Fibroblast of skin of left quadriceps (primary cell): ENCODE results near the gene TEKT4.
"Not testable (repeated sequence)": the region's sequence is repeated elsewhere in the genome, so short reads cannot be mapped to it uniquely, and the experiment has no call there.

Experiments used
- DNase-seq, 2 experiments: peaks; one replicate each; pipeline ENCODE4 v3.0.0-alpha.2; 2013; ENCODE audit warnings: low read depth in 2 of 2

TEKT4 gene, protein sequence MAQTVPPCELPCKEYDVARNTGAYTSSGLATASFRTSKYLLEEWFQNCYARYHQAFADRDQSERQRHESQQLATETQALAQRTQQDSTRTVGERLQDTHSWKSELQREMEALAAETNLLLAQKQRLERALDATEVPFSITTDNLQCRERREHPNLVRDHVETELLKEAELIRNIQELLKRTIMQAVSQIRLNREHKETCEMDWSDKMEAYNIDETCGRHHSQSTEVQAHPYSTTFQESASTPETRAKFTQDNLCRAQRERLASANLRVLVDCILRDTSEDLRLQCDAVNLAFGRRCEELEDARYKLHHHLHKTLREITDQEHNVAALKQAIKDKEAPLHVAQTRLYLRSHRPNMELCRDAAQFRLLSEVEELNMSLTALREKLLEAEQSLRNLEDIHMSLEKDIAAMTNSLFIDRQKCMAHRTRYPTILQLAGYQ

DNA sequence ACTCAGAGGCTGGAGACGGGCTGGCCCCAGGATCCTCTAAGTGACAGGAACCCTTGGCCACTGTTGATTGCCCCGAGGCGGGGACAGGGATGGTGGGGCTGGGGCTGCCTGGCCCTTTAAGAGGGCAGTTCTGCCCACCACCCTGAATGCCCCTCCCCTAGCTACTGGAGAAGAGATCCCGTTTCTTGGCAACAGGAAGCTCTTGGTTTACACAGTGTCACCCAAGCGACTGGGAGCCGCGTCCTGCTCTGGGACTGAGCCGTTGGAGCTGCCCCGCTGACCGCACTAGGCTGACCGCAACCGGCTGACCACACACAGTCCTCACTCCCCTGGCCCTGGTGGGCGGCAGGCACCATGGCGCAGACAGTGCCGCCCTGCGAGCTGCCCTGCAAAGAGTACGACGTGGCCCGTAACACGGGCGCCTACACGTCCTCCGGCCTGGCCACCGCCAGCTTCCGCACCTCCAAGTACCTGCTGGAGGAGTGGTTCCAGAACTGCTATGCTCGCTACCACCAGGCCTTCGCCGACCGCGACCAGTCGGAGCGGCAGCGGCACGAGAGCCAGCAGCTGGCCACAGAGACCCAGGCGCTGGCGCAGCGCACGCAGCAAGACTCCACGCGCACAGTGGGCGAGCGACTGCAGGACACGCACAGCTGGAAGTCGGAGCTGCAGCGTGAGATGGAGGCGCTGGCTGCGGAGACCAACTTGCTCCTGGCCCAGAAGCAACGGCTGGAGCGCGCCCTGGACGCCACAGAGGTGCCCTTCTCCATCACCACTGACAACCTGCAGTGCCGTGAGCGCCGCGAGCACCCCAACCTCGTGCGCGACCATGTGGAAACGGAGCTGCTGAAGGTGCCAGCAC, at the start of gene TEKT4:
TEKT4 (plus strand) TSS at position 205 of the 862 bp plus-strand sequence; CDS start at position 355, 150 bp downstream.
- DNase-seq: no peak

DNA sequence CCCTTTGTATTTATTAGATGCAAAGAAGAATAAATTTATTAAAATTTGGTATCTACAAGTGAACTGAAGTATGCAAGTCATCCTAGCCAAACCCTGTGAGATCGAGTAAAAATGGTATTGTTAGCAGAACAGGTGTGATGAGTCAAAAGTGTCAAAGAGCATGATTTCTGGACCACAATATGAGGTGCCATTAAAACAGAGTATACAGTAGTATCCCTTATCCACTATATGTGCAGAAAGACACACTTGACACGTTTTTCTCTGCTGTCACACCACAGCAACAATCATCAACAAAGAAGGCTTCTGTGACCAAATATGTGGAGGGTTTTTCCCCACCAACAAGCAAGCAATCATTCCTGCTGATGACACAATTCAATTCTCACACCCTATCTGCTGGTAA, 32.0 kb upstream of the TEKT4 start:
- DNase-seq: not testable (repeated sequence)

DNA sequence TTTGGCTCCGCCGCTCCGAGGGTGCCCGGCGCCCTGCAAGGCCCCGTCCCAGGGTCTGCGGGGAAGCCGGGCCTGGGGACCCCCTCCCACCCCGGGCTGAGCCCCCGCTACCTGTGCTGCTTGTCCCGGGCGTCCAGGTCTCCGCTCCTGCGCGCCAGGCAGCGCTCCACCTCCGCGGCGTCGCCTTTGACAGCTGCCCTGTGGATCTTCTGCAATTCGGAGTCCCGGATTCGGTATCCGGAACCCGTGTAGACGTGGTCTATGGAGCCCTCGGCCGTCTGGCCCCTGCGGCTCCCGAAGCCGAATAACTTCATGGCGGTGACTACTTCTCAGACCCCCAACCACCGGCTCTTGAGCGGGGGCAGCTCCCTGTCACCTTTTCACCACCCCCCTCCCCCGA, 14.4 kb upstream of the TEKT4 start:
- not testable (repeated sequence) for DNase-seq

DNA sequence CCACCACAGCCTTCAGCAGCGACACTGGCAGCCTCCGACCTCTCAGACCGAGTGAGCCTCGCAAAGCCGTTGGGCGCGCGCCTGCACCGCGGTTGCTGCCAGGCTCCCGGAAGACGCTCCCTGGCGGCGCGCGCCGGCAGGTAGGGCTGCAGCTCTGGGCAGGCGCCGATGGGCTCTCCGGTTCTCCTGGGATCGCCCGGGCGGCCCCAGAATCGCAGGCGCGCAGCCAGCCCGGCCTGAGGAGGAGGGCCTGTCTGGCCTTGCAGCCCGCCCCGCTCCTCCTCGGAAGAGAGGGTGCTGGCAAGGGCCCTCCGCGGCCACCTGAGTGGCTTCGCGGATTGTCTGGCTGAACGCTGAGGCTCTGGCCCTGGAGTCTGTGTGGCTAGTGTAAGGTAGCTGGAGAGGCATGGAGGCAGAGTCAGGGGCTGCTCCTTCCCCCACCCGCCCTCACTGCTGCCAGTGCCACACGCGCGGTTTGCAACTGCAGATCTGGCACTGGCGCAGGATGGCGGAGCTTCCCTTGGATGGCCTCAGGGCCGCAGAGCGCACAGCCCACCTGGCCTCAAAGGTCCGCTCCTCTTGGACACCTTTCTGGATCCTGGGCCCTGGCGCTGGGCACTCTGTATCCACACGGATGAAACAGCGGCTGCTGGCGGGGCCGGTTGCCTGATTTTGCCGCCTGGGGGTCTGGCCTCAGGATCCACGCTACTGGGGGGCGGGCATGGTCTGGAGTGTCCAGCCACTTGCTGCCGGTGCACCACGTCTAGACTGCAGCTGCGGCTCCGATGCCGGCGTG, 13.7 kb upstream of the TEKT4 start:
- DNase-seq: not testable (repeated sequence)

DNA sequence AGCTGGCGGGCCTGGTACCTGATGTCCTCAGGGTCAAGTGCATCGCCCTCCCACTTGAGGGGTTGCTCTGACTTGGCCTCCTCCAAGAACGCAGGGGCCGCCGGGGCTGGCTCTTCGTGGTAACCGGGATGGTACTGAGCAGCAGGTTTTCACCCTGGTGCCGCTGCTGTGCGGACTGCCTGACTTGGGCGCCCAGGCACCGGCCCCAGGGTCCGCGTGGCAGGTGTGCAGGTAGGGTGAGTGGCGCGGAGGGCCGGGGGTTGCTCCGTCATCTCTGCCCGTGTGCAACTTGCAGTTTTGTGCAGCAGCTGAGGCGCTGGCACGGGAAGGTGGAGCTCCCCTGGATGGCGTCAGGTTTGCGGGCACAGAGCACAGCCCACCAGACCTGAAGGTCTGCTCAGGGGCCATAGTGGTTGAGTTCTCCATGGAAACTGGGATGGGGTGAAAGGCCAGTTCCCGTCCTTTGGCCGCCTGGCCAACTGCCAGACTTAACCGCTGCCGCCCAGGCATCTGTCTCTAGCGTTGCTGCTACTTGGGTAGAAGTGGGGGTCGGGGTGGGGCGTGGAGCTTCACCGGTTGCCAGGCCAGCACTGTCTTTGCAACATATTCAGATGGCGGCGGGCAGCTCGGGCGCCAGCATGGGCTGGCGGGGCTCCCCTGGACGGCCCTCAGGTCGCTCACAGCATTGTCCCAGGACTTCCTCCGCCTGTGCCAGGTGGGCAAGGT, 12.9 kb upstream of the TEKT4 start:
- DNase-seq: not testable (repeated sequence)

DNA sequence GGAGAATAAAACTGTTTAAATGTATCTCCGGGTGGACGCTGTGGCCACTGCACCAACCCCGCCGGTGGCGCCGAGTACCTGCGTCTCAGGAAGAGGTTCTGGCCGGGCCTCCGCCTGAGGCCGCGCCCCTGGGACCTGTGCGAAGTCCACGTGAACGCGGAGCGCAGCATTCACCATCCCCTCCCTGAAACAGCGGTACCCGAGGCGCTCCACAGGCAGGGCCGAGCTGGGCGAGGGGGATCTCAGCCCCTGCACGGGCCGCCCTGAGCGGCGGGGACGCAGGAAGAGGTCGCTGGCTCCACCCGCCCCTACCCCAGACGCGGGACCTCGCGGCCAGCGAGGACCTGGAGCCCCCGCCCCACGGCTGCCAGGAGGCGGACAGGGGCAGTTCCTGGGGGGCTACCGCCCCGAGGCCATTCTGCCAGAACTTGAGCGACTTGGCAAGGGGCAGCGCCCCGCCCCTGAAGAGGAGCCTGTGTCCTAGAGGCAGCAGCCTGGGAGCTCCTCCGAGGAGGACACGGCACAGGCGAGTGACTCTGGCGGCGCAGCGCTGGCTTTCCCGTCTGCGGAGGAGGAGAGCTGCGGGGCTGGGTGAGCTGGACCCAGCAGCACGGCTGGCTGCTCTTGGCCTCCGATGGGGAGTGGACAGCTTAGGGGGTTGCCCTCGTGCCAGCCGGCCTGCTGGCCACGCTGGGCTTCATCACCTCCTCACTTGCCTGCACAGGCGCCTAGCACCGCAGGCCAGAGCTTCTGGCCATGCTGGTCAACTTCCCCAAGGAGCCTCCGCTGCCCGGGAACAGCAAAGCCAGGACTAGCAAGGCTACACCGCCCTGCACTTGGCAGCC, 9.7 kb upstream of the TEKT4 start:
- no peak for DNase-seq

DNA sequence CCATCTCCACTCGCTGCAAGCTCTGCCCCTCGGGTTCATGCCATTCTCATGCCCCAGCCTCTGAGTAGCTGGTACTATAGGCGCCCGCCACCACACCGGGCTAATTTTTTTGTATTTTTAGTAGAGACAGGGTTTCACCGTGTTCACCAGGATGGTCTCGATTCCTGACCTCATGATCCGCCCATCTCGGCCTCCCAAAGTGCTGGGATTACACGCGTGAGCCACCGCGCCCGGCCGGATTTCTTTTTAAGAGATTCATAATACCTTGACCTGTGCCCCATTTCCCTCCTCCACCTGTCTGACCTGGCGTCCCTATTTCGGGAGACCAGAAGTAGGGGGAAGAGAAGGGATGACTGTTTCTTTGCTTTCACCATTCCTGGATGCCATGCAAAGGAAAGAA, 8.3 kb upstream of the TEKT4 start:
- not testable (repeated sequence) for DNase-seq

DNA sequence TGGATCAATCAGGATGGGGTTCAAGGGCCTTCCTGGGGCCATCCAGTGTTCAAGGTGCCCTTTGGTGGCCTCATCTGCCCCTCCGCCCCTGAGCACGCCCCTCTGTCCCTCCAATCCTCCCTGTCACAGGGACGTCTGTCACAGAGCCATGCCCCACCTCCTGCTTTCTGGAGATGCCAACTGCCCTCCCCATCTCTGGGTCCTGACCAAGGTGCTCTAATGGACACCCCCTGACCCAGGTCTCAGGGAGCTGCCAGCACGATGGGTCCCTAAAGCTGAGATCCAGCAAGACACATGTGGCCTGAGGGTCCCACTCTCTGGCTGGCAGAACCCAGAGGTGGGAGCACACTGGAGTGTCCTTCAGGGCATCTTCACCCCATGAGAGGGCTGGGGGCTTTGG, 2.1 kb upstream of the TEKT4 start:
- DNase-seq: no peak

DNA sequence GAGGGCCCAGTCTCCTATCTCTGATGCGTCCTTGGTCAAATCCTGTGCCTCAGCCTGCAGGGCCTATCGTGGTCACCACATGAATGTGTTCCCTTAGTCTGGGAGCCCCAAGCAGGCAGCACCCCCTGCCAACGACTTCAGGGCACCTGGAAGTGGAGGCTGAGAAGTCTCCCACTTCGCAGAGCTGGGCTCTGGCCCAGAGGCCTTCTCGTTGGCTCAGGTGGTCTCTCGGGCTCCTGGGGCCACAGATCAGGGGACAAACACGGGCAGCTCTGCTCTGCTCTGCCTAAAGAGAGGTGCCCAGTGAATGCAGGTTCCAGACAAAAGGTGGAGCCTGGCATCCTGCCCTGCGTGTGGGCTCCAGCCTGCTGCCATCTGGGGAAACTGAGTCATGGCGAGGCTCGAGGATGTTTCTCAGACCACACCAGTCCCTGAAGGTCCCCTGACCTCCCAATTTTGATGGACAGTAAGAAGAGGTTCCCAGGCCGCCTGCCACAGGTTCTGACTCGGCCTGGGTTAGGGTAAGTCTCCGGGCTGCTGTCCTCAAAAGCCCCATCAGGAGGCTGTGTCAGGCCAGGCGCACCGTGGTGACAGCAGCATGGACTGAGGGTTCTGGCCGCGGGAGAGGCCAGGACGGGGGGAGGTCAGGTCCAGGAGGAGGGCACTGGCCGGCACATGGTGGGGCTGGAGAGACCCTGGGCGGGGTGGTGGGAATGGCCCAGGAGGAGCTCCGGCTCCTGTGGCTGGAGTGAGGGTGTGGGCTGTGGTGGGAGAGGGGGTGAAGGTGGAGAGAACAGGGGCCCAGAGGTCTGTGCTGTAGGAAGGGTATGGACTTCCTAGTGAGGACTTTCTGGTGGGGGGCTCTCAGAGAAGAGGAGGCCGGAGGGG, 1.4 kb upstream of the TEKT4 start:
- no peak for DNase-seq

DNA sequence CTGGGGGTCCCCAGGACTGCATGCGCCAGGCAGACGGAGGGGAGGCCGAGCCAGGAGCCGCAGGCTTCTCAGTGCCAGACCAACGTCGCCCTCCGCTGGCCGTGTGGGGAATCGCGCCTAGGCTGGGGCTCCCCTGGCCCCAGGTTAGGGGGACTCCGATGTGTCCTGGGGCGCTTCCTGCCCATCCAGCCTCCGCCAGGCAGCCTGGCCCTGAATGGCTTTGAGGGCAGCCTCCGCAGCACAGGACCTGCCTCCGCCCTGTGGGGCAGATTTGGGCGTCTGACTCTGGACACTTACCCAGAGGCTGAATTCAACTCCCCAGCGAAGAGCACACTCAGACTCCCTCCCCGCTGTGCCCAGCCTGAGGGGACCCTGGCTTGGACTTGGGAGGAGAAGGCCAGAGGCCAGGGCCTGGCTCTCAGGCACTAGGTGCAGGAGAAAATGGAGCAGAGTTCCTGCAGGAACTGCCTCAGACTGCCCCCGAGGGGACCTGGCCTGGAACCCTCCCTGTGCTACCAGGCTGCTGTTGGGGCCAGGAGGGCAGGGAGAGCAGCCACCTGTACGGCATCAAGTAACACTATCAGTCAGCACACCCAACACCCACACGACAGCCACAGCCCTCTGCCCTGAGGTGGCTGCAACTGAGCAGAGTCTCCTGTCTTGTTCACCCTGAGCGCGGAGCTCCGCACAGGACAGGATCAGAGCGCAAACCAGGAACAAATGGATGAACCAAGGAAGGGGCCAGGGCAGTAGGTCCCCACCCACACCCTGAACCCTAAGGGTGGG, 597 bp upstream of the TEKT4 start:
- DNase-seq: no peak

DNA sequence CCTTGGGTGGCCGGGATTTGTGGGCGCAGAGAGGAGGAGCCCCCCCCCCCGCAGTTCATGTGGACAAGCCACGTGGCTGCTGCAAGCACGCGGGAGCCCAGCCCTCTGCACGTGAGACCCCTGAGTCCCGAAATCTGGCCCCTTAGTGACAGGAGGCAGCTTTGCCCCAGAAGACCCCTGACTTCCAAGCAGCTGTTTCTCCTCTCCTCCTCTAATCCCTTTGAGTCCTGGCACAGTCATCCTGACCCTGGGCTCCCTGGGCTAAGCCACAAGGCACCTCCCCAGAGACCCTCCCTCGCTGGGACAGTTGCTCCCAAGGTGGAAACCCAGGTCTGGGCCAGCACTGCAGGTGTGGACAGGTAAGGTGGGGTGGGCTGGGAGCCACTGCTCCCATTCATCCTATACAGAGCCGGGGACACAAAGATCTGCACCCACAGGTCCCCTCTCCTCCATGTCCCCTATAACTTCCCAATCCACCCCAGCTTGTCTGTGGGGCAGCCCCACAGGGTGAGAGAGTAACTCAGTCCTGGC, 923 bp downstream of the TEKT4 start:
- DNase-seq: no peak

DNA sequence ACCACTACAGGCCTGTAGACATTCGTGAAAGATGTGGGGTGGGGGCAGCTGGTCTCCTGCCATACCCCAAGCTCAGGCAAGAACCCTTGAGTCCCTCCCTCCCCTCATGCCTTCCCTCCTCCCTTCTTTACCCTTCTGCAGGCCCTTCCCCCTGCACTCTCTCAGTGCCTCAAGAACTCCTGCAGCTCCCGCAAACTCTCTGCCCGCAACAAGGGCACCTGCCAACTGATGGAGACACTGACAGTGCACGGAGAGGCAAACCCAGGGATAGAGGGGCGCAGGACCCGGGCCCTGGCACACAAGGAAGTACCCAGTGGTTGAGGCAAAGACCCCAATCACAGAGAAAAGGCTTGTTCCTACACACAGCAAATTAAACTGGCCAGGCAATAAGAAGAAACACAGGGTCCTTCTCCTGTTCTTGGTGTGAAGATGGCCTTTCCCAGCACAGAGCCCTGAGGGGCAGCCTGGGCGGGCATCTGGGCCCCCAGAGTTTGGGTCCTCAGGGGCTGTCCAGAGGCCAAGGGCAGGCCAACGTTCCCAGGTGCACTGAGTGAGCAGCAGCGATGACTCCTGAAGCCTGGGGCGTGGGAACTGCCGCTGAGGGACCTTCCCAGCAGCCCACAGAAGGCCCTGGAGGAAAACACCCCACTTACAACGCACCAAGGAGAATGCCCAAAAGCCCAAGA, 1.6 kb downstream of the TEKT4 start:
- DNase-seq: no peak

DNA sequence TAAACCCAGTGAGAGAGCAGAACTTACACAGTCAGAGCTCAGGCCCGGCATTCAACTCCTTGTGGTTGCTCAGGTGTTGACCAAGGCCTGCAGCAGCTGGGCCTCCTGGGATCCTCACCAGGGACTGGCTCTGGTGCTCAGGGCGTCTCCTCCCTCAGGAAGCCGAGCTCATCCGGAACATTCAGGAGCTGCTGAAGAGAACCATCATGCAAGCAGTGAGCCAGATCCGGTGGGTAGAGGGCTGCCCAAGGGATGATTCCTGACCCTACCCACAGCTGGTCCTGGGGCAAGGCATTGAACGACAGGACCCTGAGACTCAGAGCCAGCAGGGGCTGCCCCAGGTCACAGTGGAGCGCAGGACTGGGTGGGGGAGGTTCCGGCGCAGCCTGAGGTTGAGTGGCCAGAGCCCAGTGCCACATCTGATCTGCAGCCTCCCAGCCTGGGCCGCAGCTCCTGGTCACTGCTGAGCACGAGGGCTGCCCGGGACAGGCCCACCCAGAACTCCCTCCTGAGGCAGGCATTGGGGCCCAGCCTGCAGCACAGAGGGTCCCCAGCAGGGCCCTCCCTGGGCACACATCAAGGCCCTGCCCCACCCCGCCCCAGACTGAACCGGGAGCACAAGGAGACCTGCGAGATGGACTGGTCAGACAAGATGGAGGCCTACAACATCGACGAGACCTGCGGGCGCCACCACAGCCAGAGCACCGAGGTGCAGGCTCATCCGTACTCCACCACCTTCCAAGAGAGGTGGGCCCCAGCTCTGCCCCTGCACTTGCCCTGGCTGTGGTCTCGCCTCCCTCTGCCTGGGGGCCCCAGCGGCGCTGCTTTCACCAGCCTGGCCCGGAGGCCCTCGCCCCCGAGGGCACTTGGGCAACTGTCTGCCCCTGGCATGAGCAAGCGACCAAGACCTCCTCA, 2.4 kb downstream of the TEKT4 start:
- DNase-seq: no peak

DNA sequence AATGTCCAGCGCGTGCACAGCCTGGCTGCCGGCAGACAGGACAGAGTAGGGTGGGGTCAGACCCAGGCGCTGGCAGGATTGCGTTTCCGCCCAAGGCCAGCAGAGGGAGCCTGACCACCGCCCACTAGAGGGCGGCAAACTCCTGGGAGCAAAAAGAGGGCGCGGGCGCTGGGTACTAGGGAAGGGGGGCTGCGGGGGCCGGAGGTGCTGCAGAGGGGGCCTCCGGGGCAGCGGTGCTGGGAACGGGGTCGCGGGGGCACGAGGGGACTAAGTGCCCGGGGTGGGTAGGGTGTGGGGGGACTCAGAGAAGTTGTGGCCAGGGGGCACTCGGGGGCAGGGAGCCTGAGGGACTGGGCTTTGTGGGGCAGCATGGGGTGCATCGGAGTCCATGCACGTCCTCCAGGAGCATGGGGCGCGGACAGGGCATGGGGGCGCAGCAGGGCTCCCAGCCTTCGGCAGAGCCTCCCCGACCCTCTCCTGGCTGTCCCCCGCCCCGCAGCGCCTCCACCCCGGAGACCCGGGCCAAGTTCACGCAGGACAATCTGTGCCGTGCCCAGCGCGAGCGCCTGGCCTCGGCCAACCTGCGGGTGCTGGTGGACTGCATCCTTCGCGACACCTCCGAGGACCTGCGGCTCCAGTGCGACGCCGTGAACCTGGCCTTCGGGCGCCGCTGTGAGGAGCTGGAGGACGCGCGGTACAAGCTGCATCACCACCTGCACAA, 3.2 kb downstream of the TEKT4 start:
- no peak for DNase-seq

DNA sequence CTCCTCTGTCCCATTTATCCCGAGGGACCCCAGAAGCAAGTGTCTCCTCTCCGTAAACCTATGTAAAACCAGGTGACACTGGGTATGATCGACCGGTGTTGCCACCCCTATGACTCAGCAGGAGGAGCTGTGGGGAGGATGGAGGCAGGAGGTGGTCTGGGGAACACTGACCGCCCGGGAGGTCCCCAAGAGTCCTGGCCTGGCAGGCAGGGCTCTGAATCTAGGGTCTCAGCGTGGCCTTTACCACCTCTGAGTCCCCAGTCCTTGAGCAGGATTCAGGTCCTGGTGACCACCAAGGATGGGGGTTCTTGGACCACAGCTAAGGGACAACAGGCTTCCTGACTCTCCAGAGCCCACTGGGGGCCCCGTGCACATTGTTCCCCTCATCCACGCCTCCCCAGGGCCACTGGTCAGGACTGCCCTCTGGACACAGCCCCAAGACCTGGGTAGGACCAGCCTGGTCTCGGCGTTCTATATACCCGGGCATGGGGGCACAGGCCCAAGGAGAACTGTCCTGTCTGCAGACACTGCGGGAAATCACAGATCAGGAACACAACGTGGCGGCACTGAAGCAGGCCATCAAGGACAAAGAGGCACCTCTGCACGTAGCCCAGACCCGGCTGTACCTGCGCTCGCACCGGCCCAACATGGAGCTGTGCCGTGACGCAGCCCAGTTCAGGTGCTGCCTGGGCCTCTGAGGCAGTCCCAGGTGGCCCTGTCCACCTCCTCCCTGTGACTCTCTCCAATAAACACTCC, 4.0 kb downstream of the TEKT4 start:
- DNase-seq: no peak
